DMS79 (cell line): ENCODE results near the gene ANGEL1.
A peak's percentile ranks its signal among the peaks of the same experiment; 100 is the strongest.

ENCODE experiments used
- DNase-seq: peaks from one replicate; lab custom pipeline; 2025; lab: John Stamatoyannopoulos, UW

Gene ANGEL1

DNA sequence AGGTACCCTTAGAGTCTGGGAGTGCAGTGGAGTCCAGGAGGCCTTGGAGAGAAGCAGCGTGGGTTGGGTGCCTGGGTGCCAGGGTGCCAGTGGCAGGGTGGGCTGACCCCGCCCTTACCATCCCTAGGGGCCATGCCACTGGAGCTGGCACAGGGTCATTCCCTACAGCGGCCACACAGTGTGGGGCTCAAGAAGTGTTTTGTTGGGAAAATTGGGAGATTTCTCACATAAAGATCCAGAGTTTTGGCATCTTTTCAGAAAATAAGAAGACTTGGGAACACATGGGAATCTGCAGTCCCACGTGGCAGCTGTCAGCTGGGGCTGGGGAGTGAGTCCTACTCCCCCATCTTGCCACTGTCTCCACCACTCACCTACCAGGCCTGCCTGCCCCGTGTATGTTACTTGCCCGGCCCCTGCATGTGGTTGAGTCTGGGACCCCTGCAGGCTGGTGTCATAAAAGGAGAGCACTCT lies 47.2 kb downstream of the ANGEL1 start:
- DNase-seq, result no peak

DNA sequence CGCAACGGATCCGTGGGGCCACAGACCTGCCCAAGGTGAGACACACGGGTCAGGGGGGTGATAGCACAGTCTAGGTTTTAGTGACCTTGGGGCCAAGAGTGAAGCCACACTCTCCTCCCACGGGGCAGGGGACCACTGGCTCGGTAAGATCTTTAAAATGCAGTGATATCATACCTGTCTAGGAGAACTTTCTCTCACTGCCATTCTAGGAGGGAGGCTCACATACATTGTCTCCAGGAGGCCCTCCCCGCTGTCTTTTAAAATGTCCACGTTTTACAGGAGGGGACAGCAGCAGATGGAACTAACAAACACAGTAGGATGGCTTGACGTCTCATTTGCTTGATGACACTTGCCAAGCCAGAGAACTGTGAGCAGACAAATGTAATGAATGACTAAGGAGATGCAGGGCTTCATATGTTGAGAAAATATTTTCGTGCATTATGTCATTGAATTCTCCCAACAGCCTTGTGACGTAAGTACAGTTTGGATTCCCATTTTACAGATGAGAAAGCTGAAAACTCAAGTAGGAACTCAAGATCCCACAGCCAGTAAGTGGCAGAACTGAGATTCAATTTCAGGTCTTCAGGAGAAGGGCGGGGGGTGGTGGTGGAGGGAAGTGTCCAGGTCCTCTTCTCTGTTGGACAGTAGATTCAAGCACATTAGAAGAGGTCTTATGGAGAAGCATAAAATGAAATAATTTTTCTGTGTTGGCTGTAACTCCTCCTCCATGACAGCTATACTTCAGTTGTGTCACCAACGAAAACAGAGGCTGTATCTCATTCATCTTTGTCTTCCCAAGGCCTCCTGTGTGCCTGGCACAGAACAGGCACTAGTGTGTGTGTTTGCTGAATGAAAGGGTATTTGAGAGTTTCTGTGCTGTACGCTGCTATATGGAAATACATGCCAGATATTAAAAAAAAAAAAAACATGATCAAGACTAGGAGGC lies 49.3 kb downstream of the ANGEL1 start:
- no peak for DNase-seq

DNA sequence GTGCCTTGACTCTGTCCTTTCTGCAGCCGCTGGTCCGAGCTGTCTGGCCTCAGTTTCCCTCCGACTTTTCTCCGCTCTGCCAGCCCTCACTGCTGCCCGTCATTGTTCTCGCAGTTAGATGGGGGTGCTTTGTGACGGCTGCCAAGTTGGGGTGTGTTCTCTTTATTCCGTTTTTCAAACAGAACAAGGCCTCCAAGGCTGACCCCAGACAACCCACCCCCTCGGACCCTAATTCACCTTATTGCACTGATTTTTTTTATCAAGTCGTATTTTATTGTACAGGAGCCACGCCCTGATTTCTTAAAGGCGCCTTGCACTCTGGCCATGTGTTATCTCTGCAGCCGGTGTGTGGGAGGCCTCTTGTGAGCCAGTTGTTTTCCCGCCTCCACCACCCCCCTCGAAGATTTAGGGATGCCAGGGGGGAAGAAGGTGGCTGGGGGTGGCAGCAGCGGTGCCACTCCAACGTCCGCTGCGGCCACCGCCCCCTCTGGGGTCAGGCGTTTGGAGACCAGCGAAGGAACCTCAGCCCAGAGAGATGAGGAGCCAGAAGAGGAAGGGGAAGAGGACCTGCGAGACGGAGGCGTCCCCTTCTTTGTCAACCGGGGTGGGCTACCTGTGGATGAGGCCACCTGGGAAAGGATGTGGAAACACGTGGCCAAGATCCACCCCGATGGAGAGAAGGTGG lies 50.1 kb downstream of the ANGEL1 start:
- DNase-seq, result no peak

DNA sequence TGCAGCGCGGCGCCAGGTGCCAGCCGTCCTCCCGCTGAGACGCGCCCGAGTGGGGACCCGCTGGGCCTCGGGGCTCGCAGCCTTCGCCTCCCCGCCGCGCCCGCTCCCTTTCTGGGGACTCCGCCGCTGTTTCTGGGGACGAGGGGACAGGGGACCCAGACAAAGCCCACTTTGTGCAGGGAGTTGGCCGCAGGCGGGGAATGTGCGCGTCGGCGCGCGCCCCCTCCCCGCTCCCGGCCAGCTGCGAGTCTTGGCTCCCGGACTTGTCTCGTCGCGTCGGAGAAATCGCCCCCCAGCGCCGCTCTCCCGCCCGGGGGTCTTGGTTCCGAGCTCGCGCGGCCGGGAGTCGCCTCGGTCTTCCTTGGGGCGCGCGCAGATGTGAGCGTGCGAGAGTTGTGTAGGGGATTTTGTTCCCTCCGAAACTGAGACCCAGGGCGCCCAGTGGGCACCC lies 50.7 kb downstream of the ANGEL1 start:
- DNase-seq, result no peak

DNA sequence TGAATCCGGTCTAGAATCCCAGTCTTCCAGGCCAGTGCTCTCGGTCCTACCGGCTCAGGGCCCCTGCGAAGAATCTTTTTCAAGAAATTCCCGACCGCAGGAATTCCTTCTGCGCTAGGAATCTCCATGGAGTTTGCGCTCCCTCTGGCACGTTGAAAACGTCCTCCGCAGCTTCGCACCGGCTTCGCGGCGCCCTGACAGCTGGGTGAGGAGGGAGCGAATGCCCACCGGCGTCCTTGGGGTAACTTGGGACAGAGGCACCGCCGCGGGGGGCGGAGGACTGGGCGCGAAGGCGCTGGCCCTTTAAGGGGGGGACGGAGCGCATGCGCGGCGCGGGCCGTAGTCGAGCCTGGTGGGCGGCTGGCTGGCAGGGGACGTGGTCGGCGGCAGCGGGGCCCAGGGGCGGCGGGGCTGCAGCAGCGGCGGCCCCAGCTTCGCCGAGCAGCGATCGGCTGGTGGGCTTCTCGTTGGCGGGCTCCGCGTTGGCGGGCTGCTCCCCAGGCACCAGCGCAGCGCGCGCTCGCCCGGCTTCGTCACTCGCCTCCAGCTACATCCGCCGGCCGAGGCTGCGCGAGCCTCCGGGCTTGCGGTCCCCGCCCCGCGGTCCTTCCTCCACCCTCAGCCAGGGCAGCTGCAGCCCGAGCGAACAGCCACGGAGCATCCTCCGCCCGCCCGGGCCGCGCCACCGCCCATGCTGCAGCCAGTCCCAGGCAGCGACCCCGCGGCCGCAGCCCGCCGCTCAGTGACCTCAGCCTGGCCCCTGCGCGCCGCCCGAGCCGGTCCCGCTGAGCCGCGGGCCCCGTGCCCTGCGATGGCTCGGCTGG lies 51.3 kb downstream of the ANGEL1 start, which contains the start of gene VASH1:
VASH1 (plus strand) TSS at position 333 of the 824 bp plus-strand sequence. CDS start 1,354 bp downstream, outside the sequence.
- peak; percentile 48 for DNase-seq

DNA sequence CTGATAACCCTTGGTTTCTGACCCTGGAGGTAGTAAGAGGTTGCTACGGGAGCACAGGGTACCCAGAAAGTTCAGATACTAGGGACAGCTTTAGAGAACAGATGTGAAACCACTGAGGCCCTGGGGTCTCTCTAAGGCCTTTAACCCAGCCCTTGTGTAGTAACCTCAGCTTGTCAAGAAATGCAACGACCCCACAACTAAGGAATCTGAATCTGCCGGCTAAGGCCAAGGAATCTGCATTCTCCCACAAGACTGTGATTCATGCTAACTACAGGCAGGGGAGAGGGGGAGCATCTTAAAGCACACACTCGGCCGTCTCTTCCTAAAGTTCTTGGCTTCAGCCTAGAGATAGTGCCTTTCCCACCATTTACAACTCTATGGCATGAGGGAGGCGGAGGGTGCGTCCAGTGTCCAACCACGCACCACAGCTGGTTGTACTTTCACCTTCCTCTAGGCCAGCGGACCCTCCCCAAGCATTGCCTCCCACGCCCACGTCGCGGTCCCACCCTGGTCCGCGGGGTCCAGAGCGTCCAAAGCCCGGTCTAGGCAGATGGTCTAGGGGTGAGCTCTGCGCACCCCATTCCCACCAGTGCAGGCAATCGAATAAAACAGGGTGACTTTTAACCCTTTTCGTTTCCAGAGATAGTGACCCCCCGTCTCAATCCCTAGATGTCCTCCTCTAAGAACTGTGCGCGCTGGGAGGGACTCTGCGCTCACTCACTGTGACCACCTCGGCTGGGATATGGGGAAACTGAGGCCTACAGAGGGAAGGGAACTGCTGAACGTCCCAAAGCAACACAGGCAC lies 52.1 kb downstream of the ANGEL1 start:
- DNase-seq, result no peak

DNA sequence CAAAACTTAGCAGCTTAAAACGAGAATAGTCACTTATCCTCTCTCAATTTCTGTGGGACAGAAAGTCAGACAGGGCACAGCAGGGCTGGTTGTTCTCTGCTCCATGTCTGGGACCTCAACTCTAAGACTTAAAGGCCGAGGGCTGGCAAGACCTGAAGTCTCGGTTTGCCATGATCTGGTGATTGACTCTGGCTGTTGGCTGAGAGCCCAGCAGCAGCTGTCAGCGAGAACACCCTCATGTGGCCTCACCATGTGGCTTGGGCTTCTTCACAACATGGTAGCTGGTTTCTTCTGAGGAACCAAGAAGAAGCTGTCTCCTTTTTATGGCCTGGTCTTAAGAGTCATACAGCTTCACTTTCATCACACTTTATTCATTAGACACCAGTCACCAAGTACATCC lies 53.1 kb downstream of the ANGEL1 start:
- no peak for DNase-seq

DNA sequence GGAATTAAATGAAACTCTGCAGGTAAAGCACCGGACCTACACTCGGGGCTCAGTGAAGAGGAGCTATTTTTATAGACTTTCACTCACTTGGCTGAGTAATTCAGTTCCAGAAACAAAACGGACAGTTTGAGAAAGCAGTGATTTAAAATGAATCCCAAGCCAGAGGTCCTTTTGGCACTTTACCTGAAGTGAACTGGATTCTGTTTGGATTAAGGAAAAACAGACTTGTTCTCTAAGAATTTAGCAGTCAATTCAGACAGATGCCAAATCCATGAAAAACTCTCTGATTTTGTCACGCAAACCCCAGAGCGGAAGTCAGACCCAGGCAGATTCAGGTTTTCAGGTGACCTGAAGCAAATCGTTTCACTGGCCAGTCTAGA lies 56.3 kb downstream of the ANGEL1 start:
- no peak for DNase-seq

DNA sequence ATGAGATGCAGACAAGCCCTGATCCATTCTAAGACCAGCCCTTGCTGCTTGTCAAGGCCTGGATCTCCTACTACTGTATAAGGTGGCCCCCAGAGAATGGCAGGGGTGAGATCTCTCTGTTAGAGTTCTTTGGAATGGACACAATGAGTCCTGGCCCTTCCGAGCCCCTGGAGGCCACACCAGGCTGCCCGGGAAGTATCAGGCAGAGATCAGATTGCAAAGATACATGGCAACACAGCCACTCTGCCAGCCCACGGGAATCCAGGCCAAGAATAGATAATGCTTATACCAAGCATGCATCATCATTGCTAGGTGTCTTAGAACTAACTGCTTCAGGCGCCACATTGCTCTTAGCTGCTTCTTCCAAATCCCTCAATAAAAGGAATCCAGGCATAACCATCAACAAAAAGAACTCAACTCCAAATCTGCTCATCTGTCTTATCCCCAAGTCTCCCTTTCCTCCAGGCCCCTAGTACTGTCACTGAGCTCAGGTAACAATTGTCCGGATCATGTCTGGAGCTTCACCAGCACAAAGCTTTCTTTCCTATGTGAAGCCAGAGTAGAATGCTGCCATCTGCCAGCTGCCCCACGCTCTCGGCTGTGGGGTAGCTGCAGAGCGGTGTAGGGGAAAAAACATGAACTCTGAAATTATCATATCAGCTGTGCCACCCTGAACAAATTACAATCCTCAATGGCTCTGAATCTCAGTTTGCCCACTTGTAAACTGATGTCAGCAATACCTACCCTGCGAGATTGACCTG lies 56.9 kb downstream of the ANGEL1 start:
- DNase-seq, result no peak

DNA sequence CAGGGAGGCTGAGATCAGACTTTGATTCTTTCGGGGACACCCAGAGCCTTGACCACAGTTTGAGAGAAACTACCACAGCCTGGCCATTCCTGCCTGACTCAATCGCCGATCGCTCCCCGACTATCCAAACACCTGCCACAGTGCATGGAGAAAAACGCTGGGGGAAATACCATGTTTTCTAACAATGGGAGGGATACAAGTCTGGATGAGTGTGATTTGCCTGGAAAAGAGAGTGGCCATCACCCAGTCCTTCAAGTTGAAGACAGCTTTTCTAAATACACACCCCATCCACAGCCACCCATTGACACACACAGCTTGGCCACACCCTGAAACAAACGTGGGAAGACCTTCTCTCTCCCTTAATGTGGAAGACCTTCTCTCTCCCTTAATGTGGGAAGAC lies 58.1 kb downstream of the ANGEL1 start:
- DNase-seq, result no peak

DNA sequence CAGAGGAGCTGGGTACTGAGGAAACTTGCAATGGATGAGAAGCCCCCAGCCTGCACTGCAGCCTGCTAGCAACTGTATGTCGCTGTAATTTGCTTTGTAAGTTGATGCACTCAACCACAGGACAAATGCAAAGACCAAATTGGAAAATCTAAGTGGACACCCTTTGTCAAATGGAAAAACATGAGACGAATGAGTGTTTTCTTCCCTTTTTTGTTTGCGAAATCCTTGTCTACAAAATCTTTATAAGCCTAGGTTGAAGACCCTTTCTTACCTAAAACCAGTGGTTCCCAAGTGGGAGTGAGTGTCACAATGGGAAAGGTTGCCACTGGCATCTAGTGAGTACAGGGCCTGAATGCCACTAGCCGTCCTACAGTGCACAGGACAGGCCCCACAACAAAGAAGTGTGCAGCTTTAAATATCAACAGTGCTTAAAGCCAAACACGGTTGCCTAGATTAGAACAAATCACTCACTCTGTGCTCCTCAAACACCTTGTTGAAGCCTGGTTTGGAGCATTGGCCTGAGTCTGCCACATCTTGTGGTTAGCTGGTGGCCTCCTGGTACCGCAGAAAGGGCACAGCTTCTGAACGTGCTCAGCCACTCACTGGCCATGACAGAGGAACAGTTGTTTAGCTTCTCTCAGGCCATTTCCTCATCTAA lies 59.0 kb downstream of the ANGEL1 start:
- DNase-seq, result no peak

DNA sequence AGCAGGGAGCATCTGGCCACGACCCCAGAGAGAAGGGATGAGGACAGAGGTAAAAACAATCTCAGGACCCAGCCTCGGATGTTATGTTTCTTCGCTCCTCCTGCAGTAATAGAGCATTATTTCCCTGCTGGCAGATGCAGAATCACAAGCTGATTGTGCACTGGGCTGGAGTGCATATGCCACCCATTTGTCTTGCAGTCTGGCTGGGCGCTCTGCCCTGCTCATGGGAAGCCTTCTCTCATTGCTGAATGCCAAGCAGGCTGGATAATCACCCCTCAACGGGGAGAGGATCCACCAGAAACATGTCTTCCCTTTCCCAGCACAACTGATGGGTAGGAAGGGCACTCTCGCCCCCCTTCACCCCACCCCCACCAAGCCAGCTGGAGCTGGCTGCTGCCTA lies 59.9 kb downstream of the ANGEL1 start:
- DNase-seq, result no peak

DNA sequence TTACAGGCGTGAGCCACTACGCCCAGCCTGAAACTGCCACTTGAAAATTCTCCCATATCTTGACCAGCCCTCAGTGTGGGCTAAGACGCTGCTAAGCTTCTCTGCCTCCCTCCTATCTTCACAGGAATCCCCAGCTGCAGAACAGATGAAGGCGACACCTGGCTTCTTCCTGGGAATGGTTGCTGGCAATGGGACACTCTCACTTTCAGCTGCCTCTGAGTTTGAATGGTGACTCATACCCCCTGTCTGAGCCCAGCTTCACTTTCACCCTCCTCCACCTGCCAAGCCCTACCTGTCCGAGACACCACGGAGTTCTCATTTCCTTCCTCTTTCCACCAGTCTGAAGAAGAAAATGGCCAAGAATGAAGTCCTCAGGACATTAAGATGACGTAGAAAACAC lies 69.7 kb downstream of the ANGEL1 start:
- DNase-seq, result no peak

DNA sequence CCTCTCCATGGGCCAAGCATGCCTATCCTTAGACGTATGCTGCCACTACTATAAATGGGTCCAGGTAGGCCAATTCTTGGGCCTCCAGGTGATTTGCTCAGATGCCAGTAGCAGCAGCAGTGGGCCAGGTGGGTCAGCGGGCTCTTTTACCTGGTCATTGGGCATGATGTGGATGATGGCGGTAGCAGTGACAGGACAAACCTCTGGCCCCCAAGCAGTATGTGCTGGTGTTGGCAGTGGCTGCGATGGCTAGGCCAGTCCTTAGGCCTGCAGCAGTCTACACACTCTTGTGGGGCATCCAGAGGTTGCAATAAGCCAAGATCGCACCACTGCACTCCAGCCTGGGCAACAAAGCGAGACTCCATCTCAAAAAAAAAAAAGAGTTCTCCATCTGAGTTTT lies 70.5 kb downstream of the ANGEL1 start:
- no peak for DNase-seq

DNA sequence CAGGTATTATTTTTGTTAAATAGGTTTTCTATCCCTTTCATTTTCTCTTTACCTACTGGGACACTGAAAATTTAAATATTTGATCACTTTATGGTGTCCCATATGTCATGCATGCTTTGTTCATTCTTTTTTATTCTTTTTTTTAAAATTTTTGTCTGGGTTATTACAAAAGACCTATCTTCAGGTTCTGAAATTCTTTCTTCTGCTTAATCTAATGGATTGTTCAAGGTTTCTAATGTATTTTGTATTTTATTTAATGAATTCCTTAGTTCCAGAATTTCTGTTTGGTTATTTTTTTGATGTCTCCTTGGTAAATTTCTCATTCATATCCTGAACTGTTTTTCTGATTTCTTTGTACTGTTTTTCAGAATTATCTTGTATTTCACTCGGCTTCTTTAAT lies 71.6 kb downstream of the ANGEL1 start:
- no peak for DNase-seq
